ENCODE measurements around the gene C22orf39. TPM values are rescaled to one million over a fixed set of nuclear protein-coding genes. Genes with fewer than 3 reads are reported as not detected.

Gene C22orf39
- total and polyA plus RNA-seq, 2 donors (not counting 1 experiment from before 2014, with no cell fraction given) = 15.9 to 16.2 TPM

GRCh38 chr22:19463008-19463407 is 15.5 kb upstream of the C22orf39 start:
- TF ChIP-seq, protein P1, sequence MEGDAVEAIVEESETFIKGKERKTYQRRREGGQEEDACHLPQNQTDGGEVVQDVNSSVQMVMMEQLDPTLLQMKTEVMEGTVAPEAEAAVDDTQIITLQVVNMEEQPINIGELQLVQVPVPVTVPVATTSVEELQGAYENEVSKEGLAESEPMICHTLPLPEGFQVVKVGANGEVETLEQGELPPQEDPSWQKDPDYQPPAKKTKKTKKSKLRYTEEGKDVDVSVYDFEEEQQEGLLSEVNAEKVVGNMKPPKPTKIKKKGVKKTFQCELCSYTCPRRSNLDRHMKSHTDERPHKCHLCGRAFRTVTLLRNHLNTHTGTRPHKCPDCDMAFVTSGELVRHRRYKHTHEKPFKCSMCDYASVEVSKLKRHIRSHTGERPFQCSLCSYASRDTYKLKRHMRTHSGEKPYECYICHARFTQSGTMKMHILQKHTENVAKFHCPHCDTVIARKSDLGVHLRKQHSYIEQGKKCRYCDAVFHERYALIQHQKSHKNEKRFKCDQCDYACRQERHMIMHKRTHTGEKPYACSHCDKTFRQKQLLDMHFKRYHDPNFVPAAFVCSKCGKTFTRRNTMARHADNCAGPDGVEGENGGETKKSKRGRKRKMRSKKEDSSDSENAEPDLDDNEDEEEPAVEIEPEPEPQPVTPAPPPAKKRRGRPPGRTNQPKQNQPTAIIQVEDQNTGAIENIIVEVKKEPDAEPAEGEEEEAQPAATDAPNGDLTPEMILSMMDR (conservative IDR thresholded peaks at IDR 0.05 in 1 of 2, IDR thresholded peaks at IDR 0.05 in 1 of 2; ENCODE audit: low read depth in 1 of 2, low read length in 2 of 2) = no peak
- no peak for TF ChIP-seq EZH2 (IDR thresholded peaks at IDR 0.05; ENCODE audit: low read length, missing control alignments)
- Histone ChIP-seq H3K4me1 (ENCODE audit: control insufficient read depth, extremely low read depth, insufficient read depth, low read length) (peaks cover 7% of the 10 kb centered on the region), H3K27ac (ENCODE audit: insufficient read depth, low read length) (no peak overlapping the region), H3K36me3 (ENCODE audit: control insufficient read depth, insufficient read depth, low read length) (peaks cover 16% of the 10 kb centered on the region), H3K4me2 (ENCODE audit: extremely low read depth, insufficient read depth, low read length) (no peak overlapping the region), H3K9ac (ENCODE audit: insufficient read depth, low read length) (no peak overlapping the region), H3K79me2 (ENCODE audit: control insufficient read depth, insufficient read depth, low read length) (no peaks in the 10 kb centered on the region), H2AFZ (ENCODE audit: low read length) (no peak overlapping the region), H4K20me1 (ENCODE audit: control insufficient read depth, extremely low read depth, insufficient read depth, low read length) (no peaks in the 10 kb centered on the region), H3K27me3 (ENCODE audit: control insufficient read depth, insufficient read depth, low read length) (no peaks in the 10 kb centered on the region), H3K4me3 (replicated peaks in 1 of 4; ENCODE audit: control extremely low read depth in 1 of 4, insufficient read depth in 1 of 4, low read depth in 3 of 4, low read length in 4 of 4) (no peak overlapping the region), H3K9me3 (ENCODE audit: control insufficient read depth, insufficient read depth, low read depth, low read length) (no peaks in the 10 kb centered on the region)
- DNase-seq (ENCODE audit: low read depth in 2 of 2) = no peak

DNA sequence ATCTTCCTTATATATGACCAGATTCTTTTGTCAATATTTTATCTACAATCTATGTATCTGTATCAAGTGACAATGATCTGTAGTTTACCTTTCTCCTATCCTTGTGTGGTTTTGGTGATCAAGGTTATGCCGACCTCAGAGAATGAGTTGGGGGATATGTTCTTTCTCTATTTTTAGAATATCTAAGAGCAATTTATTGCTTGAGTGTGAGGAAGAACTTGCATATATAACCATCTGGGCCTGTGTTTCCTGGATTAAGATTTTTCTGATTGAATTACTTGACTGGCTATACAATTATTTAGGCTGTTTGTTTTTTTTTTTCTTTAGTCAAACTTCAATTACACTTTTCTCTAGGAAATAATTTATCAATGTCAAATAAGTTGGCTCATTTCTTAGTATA is 14.0 kb upstream of the C22orf39 start:
- H3K4me1 ChIP-seq (ENCODE audit: control insufficient read depth, extremely low read depth, insufficient read depth, low read length) = peaks cover 7% of the 10 kb centered on the region
- no peak overlapping the region for H3K4me3 ChIP-seq (replicated peaks in 1 of 4; ENCODE audit: control extremely low read depth in 1 of 4, insufficient read depth in 1 of 4, low read depth in 3 of 4, low read length in 4 of 4)
- H3K79me2 ChIP-seq (ENCODE audit: control insufficient read depth, insufficient read depth, low read length) = no peaks in the 10 kb centered on the region
- no peaks in the 10 kb centered on the region for H3K27me3 ChIP-seq (ENCODE audit: control insufficient read depth, insufficient read depth, low read length)
- no peak overlapping the region for H3K4me2 ChIP-seq (ENCODE audit: extremely low read depth, insufficient read depth, low read length)
- H3K36me3 ChIP-seq (ENCODE audit: control insufficient read depth, insufficient read depth, low read length) = peaks cover 14% of the 10 kb centered on the region
- no peak overlapping the region for H3K9ac ChIP-seq (ENCODE audit: insufficient read depth, low read length)
- no peak overlapping the region for H3K27ac ChIP-seq (ENCODE audit: insufficient read depth, low read length)
- no peak overlapping the region for H2AFZ ChIP-seq (ENCODE audit: low read length)
- no peaks in the 10 kb centered on the region for H3K9me3 ChIP-seq (ENCODE audit: control insufficient read depth, insufficient read depth, low read depth, low read length)
- H4K20me1 ChIP-seq (ENCODE audit: control insufficient read depth, extremely low read depth, insufficient read depth, low read length) = no peaks in the 10 kb centered on the region
- no peak for DNase-seq (ENCODE audit: low read depth in 2 of 2)
- TF ChIP-seq EZH2 (IDR thresholded peaks at IDR 0.05; ENCODE audit: low read length, missing control alignments) = no peak
- TF ChIP-seq, protein P1 (conservative IDR thresholded peaks at IDR 0.05 in 1 of 2, IDR thresholded peaks at IDR 0.05 in 1 of 2; ENCODE audit: low read depth in 1 of 2, low read length in 2 of 2) = no peak

- Histone ChIP-seq H4K20me1 (ENCODE audit: control insufficient read depth, extremely low read depth, insufficient read depth, low read length) (no peaks in the 10 kb centered on the region), H3K27me3 (ENCODE audit: control insufficient read depth, insufficient read depth, low read length) (no peaks in the 10 kb centered on the region), H2AFZ (ENCODE audit: low read length) (no peak overlapping the region), H3K27ac (ENCODE audit: insufficient read depth, low read length) (no peak overlapping the region), H3K36me3 (ENCODE audit: control insufficient read depth, insufficient read depth, low read length) (peaks cover 17% of the 10 kb centered on the region), H3K4me3 (replicated peaks in 1 of 4; ENCODE audit: control extremely low read depth in 1 of 4, insufficient read depth in 1 of 4, low read depth in 3 of 4, low read length in 4 of 4) (no peak overlapping the region), H3K9me3 (ENCODE audit: control insufficient read depth, insufficient read depth, low read depth, low read length) (no peaks in the 10 kb centered on the region), H3K4me2 (ENCODE audit: extremely low read depth, insufficient read depth, low read length) (no peak overlapping the region), H3K4me1 (ENCODE audit: control insufficient read depth, extremely low read depth, insufficient read depth, low read length) (peaks cover 10% of the 10 kb centered on the region), H3K9ac (ENCODE audit: insufficient read depth, low read length) (no peak overlapping the region), H3K79me2 (ENCODE audit: control insufficient read depth, insufficient read depth, low read length) (no peaks in the 10 kb centered on the region)
- TF ChIP-seq, protein P1 (conservative IDR thresholded peaks at IDR 0.05 in 1 of 2, IDR thresholded peaks at IDR 0.05 in 1 of 2; ENCODE audit: low read depth in 1 of 2, low read length in 2 of 2) = no peak
- TF ChIP-seq EZH2 (IDR thresholded peaks at IDR 0.05; ENCODE audit: low read length, missing control alignments) = no peak
- no peak for DNase-seq (ENCODE audit: low read depth in 2 of 2)
Observed at GRCh38 chr22:19460036-19460435, 12.5 kb upstream of the C22orf39 start.
